SH-SY5Y (cell line): ENCODE results near the gene ADIG.

Source experiments
- GATA2 ChIP-seq: IDR thresholded peaks from 2 replicates; pipeline ENCODE4 v1.6.1; 2011; ENCODE audit warnings: mild to moderate bottlenecking, low read depth, low read length
- GATA3 ChIP-seq: IDR thresholded peaks from 2 replicates; pipeline ENCODE4 v1.6.1; 2011; ENCODE audit warnings: low read depth, mild to moderate bottlenecking, low read length, moderate library complexity

ADIG gene

GRCh38 chr20:38581013-38581412 is at the start of gene ADIG:
ADIG (plus strand) TSS chr20:38581197; CDS start chr20:38581251, 54 bp downstream.
- no peak for TF ChIP-seq GATA3
- TF ChIP-seq GATA2: no peak

- no peak for TF ChIP-seq GATA2
- TF ChIP-seq GATA3: no peak
Observed at GRCh38 chr20:38534756-38535155, 46.2 kb upstream of the ADIG start.

- TF ChIP-seq GATA3 (no peak), GATA2 (no peak)
Observed at GRCh38 chr20:38536310-38536709, 44.7 kb upstream of the ADIG start.

GRCh38 chr20:38537176-38537575 is 43.8 kb upstream of the ADIG start:
- TF ChIP-seq GATA2 (no peak), GATA3 (no peak)

- no peak for TF ChIP-seq GATA2
- no peak for TF ChIP-seq GATA3
Observed at GRCh38 chr20:38538789-38539188, 42.2 kb upstream of the ADIG start.

- TF ChIP-seq GATA3 (no peak), GATA2 (no peak)
Observed at GRCh38 chr20:38543014-38543906, 37.7 kb upstream of the ADIG start.

GRCh38 chr20:38545771-38546170 is 35.2 kb upstream of the ADIG start:
- no peak for TF ChIP-seq GATA3
- TF ChIP-seq GATA2: no peak

GRCh38 chr20:38547288-38548085 is 33.5 kb upstream of the ADIG start:
- TF ChIP-seq GATA3 (no peak), GATA2 (no peak)

- no peak for TF ChIP-seq GATA2
- TF ChIP-seq GATA3: no peak
Observed at GRCh38 chr20:38548356-38549083, 32.5 kb upstream of the ADIG start.

GRCh38 chr20:38550274-38550673 is 30.7 kb upstream of the ADIG start:
- TF ChIP-seq GATA3: no peak
- no peak for TF ChIP-seq GATA2

- TF ChIP-seq GATA2: no peak
- no peak for TF ChIP-seq GATA3
Observed at GRCh38 chr20:38551056-38551626, 29.9 kb upstream of the ADIG start.

GRCh38 chr20:38554986-38555385 is 26.0 kb upstream of the ADIG start:
- TF ChIP-seq GATA2 (no peak), GATA3 (no peak)

GRCh38 chr20:38555395-38555794 is 25.6 kb upstream of the ADIG start:
- TF ChIP-seq GATA2 (no peak), GATA3 (no peak)

GRCh38 chr20:38557174-38557573 is 23.8 kb upstream of the ADIG start:
- TF ChIP-seq GATA2: no peak
- TF ChIP-seq GATA3: no peak
